OCI-LY7 (cell line): ENCODE data around the gene RASSF9. TPM values are rescaled to one million over a fixed set of nuclear protein-coding genes. Genes with fewer than 3 reads are reported as not detected.

Experiments used
- BruUV-seq: library from RNA; stranded (reverse); fragments of 400-500 nt; replicated peaks from 2 replicates; lab custom pipeline; 2021; lab: Mats Ljungman, UMichigan
- CTCF ChIA-PET: fragments of 300-600 bp; sonication (Branson Sonifier 250); formaldehyde crosslinking; loops from one replicate; lab custom pipeline; 2022; ENCODE audit warnings: antibody characterized with exemption; ENCODE audit not compliant: unreplicated experiment; lab: Charles Lee
- POLR2A ChIA-PET: fragments of 300-600 bp; sonication (Branson Sonifier 250); formaldehyde crosslinking; loops from one replicate; lab custom pipeline; 2022; ENCODE audit warnings: antibody characterized with exemption; lab: Charles Lee
- DNase-seq: peaks from one replicate; pipeline ENCODE4 v3.0.0-alpha.2; 2015; ENCODE audit warnings: low spot score
- H2AFZ ChIP-seq: fragments of 200-600 bp; sonication (generic), shearing (Covaris generic); 2 replicates; pipeline ENCODE4 v1.6.1; 2014; ENCODE audit warnings: mild to moderate bottlenecking, antibody characterized with exemption, low read length, moderate library complexity
- H3K27ac ChIP-seq: fragments of 200-600 bp; sonication (generic); 2 replicates; pipeline ENCODE4 v1.5.1; 2014; ENCODE audit warnings: mixed run types, low read depth, mild to moderate bottlenecking, moderate library complexity, low read length, inconsistent platforms; ENCODE audit not compliant: poor library complexity, severe bottlenecking
- H3K36me3 ChIP-seq: fragments of 200-600 bp; sonication (generic); 2 replicates; pipeline ENCODE4 v1.6.1; 2014; ENCODE audit warnings: mild to moderate bottlenecking, antibody characterized with exemption, low read length, moderate library complexity, mixed read lengths; ENCODE audit not compliant: insufficient read depth
- H3K4me1 ChIP-seq: fragments of 200-600 bp; sonication (generic); 2 replicates; pipeline ENCODE4 v1.5.1; 2014; ENCODE audit warnings: mild to moderate bottlenecking, low read length; ENCODE audit not compliant: insufficient read depth, poor library complexity, severe bottlenecking
- H3K4me2 ChIP-seq: fragments of 200-600 bp; sonication (generic); 2 replicates; pipeline ENCODE4 v1.6.1; 2014; ENCODE audit warnings: mild to moderate bottlenecking, low read length
- H3K4me3 ChIP-seq: fragments of 200-600 bp; sonication (generic); 2 replicates; pipeline ENCODE4 v1.5.1; 2014; ENCODE audit warnings: mild to moderate bottlenecking, low read depth, low read length; ENCODE audit not compliant: poor library complexity, severe bottlenecking
- H3K79me2 ChIP-seq: fragments of 200-600 bp; sonication (generic); 2 replicates; pipeline ENCODE4 v1.6.1; 2016; ENCODE audit warnings: low read depth, mild to moderate bottlenecking, low read length, moderate library complexity, mixed read lengths; ENCODE audit not compliant: insufficient read depth
- H3K9me2 ChIP-seq: fragments of 200-600 bp; sonication (generic); 2 replicates; pipeline ENCODE4 v1.6.1; 2016; ENCODE audit warnings: mild to moderate bottlenecking, low read length, mixed read lengths; ENCODE audit not compliant: insufficient read depth
- H3K9me3 ChIP-seq: fragments of 200-600 bp; sonication (generic); 2 replicates; pipeline ENCODE4 v1.6.1; 2014; ENCODE audit warnings: mild to moderate bottlenecking, mixed run types, low read length, mixed read lengths
- H4K20me1 ChIP-seq: fragments of 200-600 bp; sonication (generic); 2 replicates; pipeline ENCODE4 v1.6.1; 2014; ENCODE audit warnings: mild to moderate bottlenecking, antibody characterized with exemption, low read length, moderate library complexity, mixed read lengths; ENCODE audit not compliant: insufficient read depth
- EZH2phosphoT487 ChIP-seq: fragments of 200-600 bp; sonication (generic); IDR thresholded peaks from 2 replicates; pipeline ENCODE4 v1.6.1; 2018; ENCODE audit warnings: low read depth, borderline replicate concordance, mild to moderate bottlenecking, mixed run types, antibody characterized with exemption, low read length, moderate library complexity, mixed read lengths
- intact Hi-C: fragments of 100-400 bp; cut with micrococcal nuclease; formaldehyde crosslinking; loops from one replicate; pipeline ENCODE4 v1.10.0; 2022; ENCODE audit not compliant: unreplicated experiment
- total RNA-seq, 2 experiments: library from RNA; depleted of rRNA in 1 of 2; stranded (reverse); fragments of >200 nt in 1 of 2; shearing (Covaris generic) in 1 of 2; gene quantifications; 2 replicates each; pipeline ENCODE4 v1.2.3, GENCODE V29; 2014 to 2022
- TF ChIP-seq, protein P1 (sequence below): fragments of 200-600 bp; sonication (generic); conservative IDR thresholded peaks from 2 replicates; pipeline ENCODE4 v1.5.1; 2014; ENCODE audit warnings: mild to moderate bottlenecking, antibody characterized with exemption, low read length, moderate library complexity, mixed read lengths

RASSF9 gene
- total RNA-seq, 2 experiments from 2014 or later: not detected

DNA sequence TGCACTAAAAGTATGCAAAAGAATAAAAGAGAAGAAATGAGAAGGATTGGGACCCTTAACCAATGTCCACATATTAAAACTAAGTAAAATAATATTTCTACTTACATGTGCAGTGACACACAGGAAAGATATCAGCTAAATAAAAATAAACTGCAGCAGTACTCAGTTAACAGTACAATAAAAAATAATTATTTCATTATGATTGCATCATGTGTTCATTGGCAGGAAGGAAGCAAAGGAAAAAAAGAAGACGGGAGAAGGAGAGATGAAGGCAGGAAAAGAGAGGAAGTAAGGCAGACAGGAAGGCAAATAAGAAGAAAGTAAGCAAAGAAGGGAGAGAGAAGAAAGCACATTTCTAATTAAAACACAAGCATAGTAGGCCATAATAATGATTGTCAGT, 33.0 kb downstream of the RASSF9 start:
- BruUV-seq: no TSS peak
- POLR2A ChIA-PET: no interaction called here
- Histone ChIP-seq H3K4me1 (no peaks in the 10 kb centered on the region), H3K4me3 (no peak overlapping the region), H3K79me2 (no peaks in the 10 kb centered on the region), H2AFZ (no peak overlapping the region), H3K36me3 (no peaks in the 10 kb centered on the region), H4K20me1 (no peaks in the 10 kb centered on the region), H3K27ac (no peak overlapping the region), H3K9me2 (no peaks in the 10 kb centered on the region), H3K4me2 (no peak overlapping the region), H3K9me3 (no peaks in the 10 kb centered on the region)
- no peak for DNase-seq
- TF ChIP-seq EZH2phosphoT487: no peak
- TF ChIP-seq, protein P1, sequence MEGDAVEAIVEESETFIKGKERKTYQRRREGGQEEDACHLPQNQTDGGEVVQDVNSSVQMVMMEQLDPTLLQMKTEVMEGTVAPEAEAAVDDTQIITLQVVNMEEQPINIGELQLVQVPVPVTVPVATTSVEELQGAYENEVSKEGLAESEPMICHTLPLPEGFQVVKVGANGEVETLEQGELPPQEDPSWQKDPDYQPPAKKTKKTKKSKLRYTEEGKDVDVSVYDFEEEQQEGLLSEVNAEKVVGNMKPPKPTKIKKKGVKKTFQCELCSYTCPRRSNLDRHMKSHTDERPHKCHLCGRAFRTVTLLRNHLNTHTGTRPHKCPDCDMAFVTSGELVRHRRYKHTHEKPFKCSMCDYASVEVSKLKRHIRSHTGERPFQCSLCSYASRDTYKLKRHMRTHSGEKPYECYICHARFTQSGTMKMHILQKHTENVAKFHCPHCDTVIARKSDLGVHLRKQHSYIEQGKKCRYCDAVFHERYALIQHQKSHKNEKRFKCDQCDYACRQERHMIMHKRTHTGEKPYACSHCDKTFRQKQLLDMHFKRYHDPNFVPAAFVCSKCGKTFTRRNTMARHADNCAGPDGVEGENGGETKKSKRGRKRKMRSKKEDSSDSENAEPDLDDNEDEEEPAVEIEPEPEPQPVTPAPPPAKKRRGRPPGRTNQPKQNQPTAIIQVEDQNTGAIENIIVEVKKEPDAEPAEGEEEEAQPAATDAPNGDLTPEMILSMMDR: no peak
- CTCF ChIA-PET: no interaction called here
- intact Hi-C loops: no loop called here

DNA sequence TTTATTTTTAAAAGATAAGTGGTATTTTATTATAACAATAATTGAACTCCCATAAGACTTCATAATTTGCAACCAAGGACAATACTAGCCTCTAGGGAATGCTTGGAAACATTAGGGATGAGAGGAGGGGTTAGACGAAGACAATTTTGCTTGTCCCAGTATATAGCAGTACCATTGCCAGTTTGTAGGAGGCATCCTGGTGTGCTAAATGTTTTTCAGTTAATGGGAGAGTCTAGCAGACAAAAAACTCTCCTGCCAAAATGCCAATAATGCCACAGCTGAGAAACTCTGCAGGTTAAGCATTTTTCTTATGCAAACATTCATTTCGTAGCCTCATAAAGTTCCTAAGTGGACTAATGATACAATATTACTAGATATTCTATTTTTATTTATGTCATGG, 38.1 kb downstream of the RASSF9 start:
- no peak overlapping the region for H3K4me2 ChIP-seq
- no TSS peak for BruUV-seq
- ChIA-PET CTCF (no interaction called here), POLR2A (no interaction called here)
- no peaks in the 10 kb centered on the region for H4K20me1 ChIP-seq
- no peak overlapping the region for H2AFZ ChIP-seq
- no peaks in the 10 kb centered on the region for H3K9me2 ChIP-seq
- no peak overlapping the region for H3K27ac ChIP-seq
- no peak for TF ChIP-seq EZH2phosphoT487
- TF ChIP-seq, protein P1: no peak
- H3K4me1 ChIP-seq: no peaks in the 10 kb centered on the region
- H3K79me2 ChIP-seq: no peaks in the 10 kb centered on the region
- DNase-seq: no peak
- intact Hi-C loops: no loop called here
- H3K9me3 ChIP-seq: no peaks in the 10 kb centered on the region
- no peaks in the 10 kb centered on the region for H3K36me3 ChIP-seq
- no peak overlapping the region for H3K4me3 ChIP-seq

DNA sequence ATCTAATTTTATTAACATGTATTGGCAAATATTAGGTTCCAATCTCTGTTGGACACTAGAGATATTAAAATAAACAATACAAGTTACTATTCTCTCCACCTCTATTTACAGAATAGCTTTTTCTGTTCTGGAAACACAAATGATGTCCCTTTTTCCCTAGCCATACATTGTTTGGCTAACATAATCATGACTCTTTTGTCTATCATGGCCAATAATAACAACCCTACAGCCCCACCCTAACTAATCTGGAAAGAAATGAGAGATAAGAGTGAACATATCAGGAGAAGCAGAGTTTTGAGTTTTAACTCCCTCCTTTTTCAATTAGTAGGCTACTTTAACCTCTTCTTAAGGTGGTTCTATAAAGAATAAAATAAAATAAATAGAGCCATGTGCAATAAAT, 40.2 kb downstream of the RASSF9 start:
- DNase-seq: no peak
- H3K9me3 ChIP-seq: no peaks in the 10 kb centered on the region
- intact Hi-C loops: no loop called here
- no TSS peak for BruUV-seq
- no peak overlapping the region for H3K4me2 ChIP-seq
- no peak overlapping the region for H3K27ac ChIP-seq
- ChIA-PET CTCF (no interaction called here), POLR2A (no interaction called here)
- TF ChIP-seq, protein P1: no peak
- no peak for TF ChIP-seq EZH2phosphoT487
- H3K79me2 ChIP-seq: no peaks in the 10 kb centered on the region
- H2AFZ ChIP-seq: no peak overlapping the region
- H3K9me2 ChIP-seq: no peaks in the 10 kb centered on the region
- no peaks in the 10 kb centered on the region for H3K4me1 ChIP-seq
- H4K20me1 ChIP-seq: no peaks in the 10 kb centered on the region
- H3K36me3 ChIP-seq: no peaks in the 10 kb centered on the region
- no peak overlapping the region for H3K4me3 ChIP-seq
